ENCODE measurements around the gene ALDH7A1. TPM values are rescaled to one million over a fixed set of nuclear protein-coding genes. Genes with fewer than 3 reads are reported as not detected.

The ALDH7A1 gene
- polyA plus RNA-seq, 3 donors = 19.2 to 49.0 (median 39.5) TPM

DNA sequence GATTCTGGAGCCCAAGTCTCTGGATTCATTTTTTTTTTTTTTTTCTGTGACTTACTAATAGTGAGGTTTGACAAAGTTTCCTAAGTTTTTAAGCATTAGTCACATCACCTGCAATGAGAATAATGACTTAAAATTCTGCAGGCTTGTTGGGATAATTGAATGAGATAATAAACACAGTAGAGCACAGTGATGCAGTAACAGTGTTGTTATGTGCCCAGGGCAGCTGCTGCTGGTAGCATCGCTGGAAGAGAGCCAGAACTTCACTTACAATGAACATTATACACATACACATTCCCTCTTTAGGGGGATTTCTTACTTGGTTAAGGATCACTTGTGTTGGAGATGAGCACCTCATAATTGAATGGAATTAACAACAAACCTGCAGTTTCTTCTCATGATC, 78.9 kb downstream of the ALDH7A1 start:
- 57 to 68% (median 63%) methylated on average over 1 of the region's 1 CpG for WGBS, 3 donors
- H3K27ac ChIP-seq (ENCODE audit: low read depth, low read length) = no peak overlapping the region

DNA sequence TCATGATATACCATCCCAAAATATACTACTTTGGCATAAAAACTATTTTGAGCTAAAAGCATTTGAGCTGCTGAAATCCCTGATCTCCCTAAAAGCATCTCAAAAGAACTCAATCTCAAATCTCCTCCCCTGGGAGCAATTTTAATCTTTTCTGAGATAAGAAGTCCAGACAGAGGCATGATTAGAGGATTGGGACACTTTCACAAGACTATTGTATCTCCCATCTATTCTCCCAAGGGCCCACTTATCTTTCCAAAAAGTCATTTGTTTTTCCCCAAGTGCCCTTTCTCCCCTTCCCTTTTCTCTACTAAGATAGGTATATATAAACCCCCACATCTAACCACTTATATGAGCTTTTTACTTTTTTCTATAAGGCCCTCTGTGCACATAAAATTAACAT, 79.7 kb downstream of the ALDH7A1 start:
- no peak overlapping the region for H3K27ac ChIP-seq (ENCODE audit: low read depth, low read length)

DNA sequence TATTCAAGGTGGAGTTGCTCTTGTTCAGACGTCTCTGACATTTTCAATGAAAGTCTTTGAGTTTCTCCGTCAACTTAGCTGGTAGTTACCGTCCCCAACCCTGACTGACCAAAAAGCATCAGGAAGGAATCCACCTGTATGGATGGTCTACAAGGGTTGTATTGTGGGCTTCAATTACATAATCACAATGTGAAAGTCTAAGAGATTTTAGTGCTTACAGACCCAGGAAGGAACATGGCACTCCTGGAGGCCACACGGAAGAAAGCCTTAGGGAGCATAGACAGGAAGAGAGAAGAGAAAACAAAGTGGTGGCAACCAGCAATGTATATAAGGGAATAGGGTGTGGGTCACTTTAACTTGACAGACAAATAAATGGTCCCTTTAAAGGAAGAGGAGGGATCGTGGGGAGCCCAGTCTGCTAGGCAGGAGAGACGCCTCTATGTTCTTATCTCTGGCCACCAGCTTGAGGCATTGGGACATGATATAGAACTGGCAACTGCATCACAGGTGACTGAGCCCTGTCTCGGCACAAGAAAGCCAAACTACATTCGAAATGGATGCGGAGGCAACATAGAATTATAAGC, 80.4 kb downstream of the ALDH7A1 start:
- 86 to 91% (median 90%) methylated on average over 9 of the region's 9 CpGs for WGBS, 3 donors
- no peak overlapping the region for H3K27ac ChIP-seq (ENCODE audit: low read depth, low read length)

DNA sequence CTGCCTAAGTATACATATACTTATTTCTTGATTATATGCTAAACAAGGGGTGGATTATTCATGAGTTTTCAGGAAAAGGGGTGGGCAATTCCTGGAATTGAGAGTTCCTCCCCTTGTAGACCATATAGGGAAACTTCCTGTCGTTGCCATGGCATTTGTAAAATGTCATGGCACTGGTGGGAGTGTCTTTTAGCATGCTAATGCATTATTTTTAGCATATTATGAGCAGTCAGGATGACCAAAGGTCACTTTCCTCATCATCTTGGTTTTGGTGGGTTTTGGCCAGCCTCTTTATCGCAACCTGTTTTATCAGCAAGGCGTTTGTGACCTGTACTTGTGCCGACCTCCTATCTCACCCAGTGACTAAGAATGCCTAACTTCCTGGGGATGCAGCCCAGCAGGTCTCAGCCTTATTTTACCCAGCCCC, 80.9 kb downstream of the ALDH7A1 start:
- no peak overlapping the region for H3K27ac ChIP-seq (ENCODE audit: low read depth, low read length)
- 75 to 87% (median 79%) methylated on average over 4 of the region's 4 CpGs for WGBS, 3 donors

DNA sequence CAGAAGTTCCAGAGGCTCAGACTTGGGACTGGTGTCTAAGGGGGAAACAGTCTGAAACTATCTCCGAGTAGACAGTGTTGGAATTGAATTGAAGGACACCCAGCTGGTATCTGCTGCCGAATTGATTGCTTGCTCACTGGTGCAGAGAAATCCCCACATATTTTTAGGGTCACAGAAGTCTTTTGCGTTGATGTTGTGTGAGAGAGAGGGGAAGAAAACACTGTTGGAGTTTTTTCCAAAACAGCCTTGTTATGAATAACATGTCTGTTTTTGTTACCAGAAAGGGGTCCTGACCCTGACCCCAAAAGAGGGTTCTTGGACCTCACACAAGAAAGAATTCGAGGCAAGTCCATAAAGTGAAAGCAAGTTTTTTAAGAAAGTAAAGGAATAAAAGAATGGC, 81.3 kb downstream of the ALDH7A1 start:
- no peak overlapping the region for H3K27ac ChIP-seq (ENCODE audit: low read depth, low read length)
- WGBS, 3 donors = 65 to 84% (median 80%) methylated on average over 4 of the region's 4 CpGs

DNA sequence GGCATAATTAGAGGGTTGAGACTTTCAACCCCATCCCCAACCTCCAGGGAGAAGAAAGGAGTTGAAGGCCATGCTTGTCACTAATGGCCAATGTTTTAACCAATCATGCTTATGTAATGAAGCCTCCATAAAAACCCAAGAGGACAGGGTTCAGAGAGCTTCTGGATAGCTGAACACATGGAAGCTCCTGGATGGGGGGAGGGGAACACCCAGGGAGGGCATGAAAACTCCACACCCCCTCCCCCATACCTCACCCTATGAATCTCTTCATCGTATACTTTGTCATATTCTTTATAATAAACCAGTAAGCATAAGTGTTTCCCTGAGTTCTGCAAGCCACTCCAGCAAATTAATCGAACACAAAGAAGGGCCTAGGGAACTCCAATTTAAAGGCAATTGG, 81.7 kb downstream of the ALDH7A1 start:
- H3K27ac ChIP-seq (ENCODE audit: low read depth, low read length) = no peak overlapping the region
- 80 to 86% (median 84%) methylated on average over 2 of the region's 2 CpGs for WGBS, 3 donors

DNA sequence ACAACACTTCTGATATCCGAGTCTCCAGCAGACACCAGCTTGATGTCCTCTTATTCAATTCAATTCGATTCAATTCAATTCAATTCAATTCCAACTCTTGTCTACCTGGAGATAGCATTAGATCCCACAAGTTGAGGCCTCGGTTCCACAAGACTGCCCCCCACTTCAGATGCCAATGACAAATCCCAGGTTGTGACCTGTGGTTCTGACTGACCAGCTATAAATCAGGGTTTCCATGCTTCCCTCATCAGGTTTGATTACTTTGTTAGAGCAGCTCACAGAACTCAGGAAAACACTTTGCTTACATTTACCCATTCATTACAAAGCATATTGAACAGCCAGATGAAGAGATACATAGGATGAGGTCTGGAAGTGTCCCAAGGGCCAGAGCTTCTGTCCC, 82.6 kb downstream of the ALDH7A1 start:
- 87 to 97% (median 93%) methylated on average over 3 of the region's 3 CpGs for WGBS, 3 donors
- no peak overlapping the region for H3K27ac ChIP-seq (ENCODE audit: low read depth, low read length)

DNA sequence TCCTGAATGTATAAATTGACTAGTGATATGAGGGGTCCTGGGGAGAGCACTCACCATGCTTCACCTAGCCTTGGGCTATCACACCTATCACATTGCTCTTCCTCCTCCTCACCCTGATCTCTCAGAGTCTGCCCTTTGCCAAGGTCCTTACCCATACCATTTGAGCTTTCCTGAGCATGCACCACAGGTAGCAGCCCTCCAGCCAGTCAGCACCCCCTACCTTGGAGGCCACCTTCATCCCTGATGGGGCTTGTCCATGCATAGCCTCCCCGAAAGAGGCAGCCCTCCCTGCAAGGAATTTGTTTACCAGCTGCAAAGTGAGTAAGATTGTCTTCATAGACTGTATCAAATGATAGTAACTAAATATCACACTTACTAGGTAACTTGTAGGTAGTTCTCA, 83.1 kb downstream of the ALDH7A1 start:
- H3K27ac ChIP-seq (ENCODE audit: low read depth, low read length) = no peak overlapping the region
- WGBS, 3 donors = 93 to 100% (median 98%) methylated on average over 1 of the region's 1 CpG

DNA sequence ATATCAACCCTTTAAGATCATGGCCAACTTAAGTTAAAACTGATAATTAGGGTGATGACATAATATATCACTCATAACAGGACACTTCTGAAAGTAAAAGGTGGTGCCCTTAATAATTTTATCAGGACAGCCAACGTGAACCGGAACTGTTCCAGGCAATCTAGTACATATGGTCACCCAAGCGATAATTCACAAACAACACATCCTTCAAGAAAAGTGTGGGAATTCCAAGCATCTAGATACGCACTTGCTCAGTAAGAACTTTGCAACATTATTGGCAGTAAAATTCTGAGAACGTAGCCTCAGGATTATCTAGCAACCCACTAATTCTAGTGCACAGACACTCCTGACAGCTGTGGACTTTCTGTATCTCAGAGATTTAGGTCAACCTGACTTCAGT, 85.7 kb downstream of the ALDH7A1 start:
- no peak overlapping the region for H3K27ac ChIP-seq (ENCODE audit: low read depth, low read length)

DNA sequence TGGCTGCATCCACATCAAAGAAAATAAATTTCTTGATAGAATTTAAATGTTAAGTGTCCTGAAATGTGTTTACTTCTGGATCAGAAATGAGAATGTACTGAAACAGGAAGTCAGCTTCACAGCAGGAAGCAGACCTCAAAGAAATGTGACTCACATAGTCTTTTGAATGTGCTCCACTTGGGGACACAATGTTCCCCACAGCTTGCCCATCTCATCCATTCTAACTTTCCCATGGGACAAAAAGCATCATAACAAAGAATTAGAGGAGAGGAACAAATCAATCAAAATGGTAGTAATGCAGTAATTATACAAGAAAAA, 86.1 kb downstream of the ALDH7A1 start:
- H3K27ac ChIP-seq (ENCODE audit: low read depth, low read length) = peak overlapping the region; percentile 26

More for the DNA sequence above, 85.7 kb downstream of the ALDH7A1 start:
- WGBS, 3 donors = 75 to 86% (median 80%) methylated on average over 5 of the region's 5 CpGs

DNA sequence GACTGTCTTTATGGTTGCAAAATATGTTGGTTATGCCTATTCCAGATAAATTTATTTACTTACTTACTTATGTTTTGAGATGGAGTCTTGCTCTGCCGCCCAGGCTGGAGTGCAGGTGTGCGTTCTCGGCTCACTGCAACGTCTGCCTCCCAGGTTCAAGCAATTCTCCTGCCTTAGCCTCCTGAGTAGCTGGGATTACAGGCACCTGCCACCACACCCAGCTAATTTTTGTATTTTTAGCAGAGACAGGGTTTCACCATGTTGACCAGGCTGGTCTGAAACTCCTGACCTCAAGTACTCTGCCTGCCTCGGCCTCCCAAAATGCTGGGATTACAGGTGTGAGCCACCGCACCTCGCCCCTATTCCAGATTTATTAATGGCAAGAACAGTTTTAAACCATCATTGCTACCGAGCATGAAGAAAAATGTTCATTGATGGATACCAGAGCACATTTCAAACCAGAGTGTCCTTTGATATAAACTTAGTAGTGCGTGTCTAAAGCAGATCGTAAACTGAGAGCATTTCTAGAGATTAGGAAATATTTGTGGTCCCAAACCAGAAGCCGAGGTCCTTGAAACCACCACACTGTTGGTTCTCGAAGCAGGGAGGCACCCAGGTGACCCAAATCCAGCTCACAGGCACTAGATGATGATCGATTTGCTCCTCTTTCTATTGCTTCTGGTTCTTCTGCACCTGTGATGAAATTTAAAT, 86.6 kb downstream of the ALDH7A1 start:
- 86 to 88% (median 87%) methylated on average over 13 of the region's 13 CpGs for WGBS, 3 donors
- H3K27ac ChIP-seq (ENCODE audit: low read depth, low read length) = peak overlapping the region; percentile 26

DNA sequence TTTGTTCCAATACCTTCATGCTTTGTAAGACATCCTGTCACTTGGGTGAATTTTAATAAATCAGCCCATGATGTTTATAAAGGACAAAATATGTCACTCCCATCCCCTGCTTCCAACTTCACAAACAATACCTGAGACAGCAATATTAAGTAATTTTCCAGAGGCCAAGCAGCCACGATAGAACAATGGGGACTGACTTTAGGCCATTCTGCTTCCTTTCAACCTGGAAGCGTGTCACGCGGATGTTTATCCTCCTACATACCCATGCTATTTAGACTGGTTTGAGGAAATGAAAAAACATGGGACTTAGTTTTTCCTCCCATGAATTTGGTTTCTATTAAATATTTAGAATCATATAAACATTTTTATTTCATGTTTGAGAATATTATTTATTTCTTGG, 88.9 kb downstream of the ALDH7A1 start:
- H3K27ac ChIP-seq (ENCODE audit: low read depth, low read length) = no peak overlapping the region
- 75 to 83% (median 80%) methylated on average over 4 of the region's 4 CpGs for WGBS, 3 donors

DNA sequence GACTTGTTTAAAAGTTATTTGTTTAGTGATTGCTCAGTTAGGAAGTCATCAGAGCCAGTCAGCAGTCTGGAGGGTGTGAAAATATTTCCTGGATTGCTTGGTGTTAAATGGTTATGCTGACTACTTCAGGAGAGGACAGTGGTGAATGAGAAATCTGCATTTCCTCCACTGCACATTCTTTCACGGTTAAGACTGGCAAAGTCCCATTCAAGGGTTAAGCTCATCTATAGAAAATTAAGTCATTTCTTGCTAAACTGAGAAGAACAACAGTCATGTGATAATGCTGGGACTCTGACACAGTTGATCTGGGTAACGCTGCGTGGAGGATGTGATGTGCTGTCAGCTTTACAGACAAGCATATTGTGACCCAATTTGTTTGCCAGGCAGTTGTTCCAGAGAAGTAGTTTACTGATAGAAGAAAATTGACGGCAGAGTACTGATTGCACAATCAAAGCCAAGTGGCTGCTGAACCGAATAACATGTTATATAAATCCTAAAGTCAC, 91.4 kb downstream of the ALDH7A1 start:
- no peak overlapping the region for H3K27ac ChIP-seq (ENCODE audit: low read depth, low read length)
- WGBS, 3 donors = 14 to 24% (median 21%) methylated on average over 5 of the region's 5 CpGs

DNA sequence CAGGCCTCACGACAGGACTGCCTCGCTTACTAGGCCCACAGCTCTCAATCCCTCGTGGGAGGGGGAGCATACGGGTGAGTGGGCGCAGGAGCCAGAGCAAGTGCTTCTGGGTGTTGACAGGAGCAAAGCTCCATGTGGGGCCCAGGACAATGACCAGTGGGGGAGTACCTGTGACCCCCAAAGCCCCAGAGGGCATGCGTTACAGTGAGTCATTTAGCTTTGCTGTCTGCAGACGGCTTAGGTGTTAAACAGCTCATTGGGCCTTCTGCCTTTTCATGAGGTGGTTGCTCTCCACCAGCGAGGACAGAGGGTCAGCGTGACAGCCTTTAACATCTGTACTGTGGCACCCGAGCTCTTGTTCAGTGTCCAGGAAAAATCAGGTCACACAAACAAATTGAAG, 93.6 kb downstream of the ALDH7A1 start:
- WGBS, 3 donors = 92 to 94% (median 94%) methylated on average over 10 of the region's 10 CpGs
- no peak overlapping the region for H3K27ac ChIP-seq (ENCODE audit: low read depth, low read length)

DNA sequence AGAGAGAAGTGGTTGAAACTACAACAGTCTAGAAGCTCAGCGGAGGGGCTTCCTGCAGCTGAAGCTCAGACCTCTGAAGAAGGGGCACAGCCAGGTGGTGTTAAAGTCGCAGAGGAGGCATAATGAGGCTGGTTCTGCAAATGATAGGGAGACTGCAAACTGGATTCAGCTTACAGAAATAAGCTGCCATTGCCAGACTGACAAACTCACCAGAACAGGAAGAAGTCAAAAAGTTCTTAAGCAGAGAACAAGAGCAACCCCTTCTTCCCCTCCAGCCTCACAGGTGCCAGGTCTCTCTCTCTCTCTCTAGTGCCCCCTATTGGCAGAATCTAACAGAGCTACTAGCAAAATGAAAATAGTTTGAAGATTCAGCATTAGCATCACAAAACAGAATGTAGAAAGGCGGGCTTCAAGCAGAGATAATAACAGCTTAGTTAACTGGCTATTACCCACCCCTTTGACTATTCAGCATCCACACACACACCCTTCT, 95.1 kb downstream of the ALDH7A1 start:
- no peak overlapping the region for H3K27ac ChIP-seq (ENCODE audit: low read depth, low read length)
- 84 to 88% (median 87%) methylated on average over 3 of the region's 3 CpGs for WGBS, 3 donors

DNA sequence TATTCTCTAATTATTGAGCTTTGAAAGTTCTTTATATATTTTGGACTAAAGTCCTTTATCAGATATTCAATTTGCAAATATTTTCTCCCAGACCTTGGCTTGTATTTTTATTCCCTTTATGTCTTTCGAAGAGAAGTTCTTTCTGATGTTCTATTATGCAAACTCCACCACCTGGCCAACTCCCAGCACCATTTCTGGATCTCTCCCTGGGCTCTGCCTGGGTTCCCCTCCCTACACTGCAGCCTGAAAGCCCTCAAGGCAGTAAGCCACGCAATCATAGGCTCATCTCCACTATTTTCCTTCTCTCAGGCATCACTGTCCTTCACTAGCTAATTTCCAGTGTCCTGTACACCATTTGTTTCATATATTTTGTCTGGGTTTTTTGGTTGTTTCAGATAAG, 95.7 kb downstream of the ALDH7A1 start:
- 61 to 89% (median 83%) methylated on average over 2 of the region's 2 CpGs for WGBS, 3 donors
- no peak overlapping the region for H3K27ac ChIP-seq (ENCODE audit: low read depth, low read length)

DNA sequence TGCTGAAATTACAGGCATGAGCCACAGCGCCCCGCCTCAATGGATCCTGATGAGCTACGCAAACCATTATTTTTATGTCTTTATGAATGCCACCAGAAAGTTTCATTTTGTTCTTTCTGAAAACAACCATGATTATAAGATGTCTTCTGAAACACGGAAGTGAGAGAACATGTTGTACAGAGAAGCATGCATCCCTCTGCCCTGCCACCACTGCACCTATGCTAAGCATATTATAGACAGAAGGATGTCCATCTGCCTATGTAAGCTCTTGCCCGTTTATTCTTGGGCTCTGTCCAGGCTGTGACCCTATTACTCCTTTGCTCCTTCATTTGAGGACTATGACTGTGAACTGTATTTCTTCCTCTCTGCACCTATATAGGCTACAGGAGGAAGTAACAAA, 97.5 kb downstream of the ALDH7A1 start:
- 87 to 88% (median 87%) methylated on average over 5 of the region's 5 CpGs for whole genome bisulfite sequencing, 3 donors
- no peak overlapping the region for H3K27ac ChIP-seq (ENCODE audit: low read depth, low read length)

DNA sequence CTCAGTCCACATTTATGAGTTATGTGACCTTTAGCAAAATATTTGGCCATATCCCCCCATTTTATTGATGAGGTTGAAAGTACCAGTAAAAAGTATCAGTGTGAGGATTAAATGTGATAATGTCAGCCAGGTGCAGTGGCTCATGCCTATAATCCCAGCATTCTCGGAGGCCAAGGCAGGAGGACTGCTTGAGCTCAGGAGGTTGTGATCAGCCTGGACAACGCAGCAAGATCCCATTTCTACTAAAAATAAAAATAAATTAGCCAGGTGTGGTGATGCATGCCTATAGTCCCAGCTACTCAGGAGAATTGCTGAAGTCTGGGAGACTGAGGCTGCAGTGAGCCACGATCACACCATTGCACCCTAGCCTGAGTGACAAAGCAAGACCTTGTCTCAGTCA, 100.6 kb downstream of the ALDH7A1 start:
- WGBS, 3 donors = 95 to 99% (median 98%) methylated on average over 3 of the region's 3 CpGs
- no peak overlapping the region for H3K27ac ChIP-seq (ENCODE audit: low read depth, low read length)

DNA sequence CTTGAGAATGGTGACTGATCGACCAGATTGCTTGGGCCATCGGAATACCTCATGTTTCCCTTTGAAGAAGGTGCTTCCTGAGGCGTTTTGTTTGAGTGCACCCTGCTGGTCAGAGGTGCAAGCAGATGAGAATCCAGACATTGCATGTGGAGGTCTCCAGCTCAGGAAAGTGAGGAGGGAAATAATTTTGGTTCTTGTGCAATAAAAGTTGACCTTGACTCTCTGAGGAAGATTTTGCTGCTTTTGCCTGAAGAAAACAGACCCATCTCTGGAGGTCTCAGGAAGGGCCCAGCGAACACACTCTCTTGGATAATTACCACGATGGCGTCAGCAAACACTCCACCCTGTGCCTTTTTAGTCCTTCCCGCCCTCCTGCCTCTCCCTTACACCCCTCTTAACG, 102.1 kb downstream of the ALDH7A1 start:
- 72 to 78% (median 78%) methylated on average over 8 of the region's 8 CpGs for WGBS, 3 donors
- H3K27ac ChIP-seq (ENCODE audit: low read depth, low read length) = no peak overlapping the region

Data from adipose tissue (tissue), 3 donors.